HG03442 (cell line): ENCODE measurements around the gene RBM24.
"Not testable (repeated sequence)": the region's sequence is repeated elsewhere in the genome, so short reads cannot be mapped to it uniquely, and the experiment has no call there.

Source experiments
- ATAC-seq: cut with Tn5 transposase; IDR thresholded peaks from one replicate; pipeline ENCODE4 v1.9.1; 2021; ENCODE audit warnings: mild to moderate bottlenecking, moderate library complexity; ENCODE audit not compliant: unreplicated experiment

RBM24 gene

DNA sequence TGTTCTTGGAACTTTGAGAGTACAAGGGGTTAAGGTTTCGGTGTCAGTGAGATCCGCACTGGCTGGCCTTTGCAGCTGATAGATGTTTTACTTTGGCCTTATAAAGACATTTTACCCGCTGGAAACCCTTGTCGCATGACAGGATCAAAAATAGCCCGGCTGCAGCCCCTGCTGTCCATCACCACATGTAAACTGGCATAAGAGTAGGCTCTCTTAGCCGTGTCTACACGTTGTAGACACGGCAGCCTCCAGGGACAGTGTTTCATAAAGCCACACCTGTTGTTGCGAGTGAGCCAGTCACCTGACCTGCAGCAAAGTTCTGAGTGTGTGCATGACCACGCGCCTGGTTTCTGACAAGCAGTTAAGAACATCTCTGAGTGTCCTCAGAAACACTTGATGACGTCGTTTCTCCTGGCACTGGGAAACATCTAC lies 8.5 kb downstream of the RBM24 start:
- no peak for ATAC-seq

- no peak for ATAC-seq
These were observed 10.6 kb downstream of the RBM24 start for GRCh38 chr6:17291778-17292177.

- no peak for ATAC-seq
These were observed 11.5 kb downstream of the RBM24 start for GRCh38 chr6:17292600-17293133.

DNA sequence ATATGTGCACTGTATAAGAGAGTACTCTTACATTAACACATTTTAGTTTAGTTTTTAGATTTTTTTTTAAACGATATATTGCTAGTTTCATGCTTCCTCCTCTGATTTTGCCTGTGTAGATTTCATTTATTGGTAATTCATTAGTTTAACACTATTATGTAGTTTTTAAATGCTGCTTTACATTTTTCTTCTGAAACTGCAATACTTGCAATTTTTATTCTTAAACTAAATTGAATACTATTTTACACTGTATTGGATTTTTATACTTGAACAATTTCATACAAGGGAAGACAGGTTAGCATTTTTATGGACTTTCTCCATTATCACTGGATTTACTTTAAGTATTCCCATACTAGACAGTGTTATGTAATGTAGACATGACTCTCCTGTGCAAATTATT lies 12.2 kb downstream of the RBM24 start:
- ATAC-seq: no peak

DNA sequence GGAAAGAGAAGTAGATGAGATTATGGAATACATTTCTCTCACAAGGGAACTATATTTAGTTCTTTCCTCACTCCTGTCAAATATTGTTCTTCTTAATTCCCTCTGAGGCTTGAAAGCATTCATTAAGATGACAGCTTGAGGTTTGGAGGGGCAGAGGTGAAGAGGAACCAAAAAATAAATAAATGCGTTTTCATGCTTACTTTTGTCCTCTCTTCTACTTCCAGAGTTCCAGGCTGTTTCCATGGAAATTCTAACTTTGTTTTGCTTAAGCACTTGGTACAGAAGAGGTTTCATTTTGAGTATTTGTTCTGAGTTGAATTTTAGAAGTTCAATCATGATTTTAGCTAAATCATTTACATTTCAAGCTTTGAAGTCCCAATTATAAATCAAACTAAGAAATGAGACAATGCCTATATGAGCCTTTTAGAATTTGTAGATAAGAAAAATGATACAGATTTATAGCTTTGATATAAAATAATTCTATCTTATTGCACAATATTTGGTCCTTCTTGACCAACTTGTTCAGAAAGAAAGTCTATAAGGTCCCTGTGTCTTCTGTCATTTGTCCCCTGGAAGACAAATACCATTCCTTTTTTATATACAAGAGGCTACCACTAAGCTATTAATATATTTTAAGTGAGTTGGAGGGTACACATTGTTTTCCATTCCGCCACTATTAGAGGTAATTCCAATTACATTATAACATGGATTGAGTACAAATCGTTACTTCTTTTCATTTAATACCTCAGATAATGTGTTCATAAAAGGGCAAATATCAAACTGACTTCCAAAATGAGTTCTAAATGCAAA lies 16.3 kb downstream of the RBM24 start:
- no peak for ATAC-seq

GRCh38 chr6:17298257-17298656 lies 17.1 kb downstream of the RBM24 start:
- no peak for ATAC-seq

- ATAC-seq: no peak
These were observed 18.1 kb downstream of the RBM24 start for GRCh38 chr6:17299222-17299621.

GRCh38 chr6:17299750-17300149 lies 18.6 kb downstream of the RBM24 start:
- no peak for ATAC-seq

DNA sequence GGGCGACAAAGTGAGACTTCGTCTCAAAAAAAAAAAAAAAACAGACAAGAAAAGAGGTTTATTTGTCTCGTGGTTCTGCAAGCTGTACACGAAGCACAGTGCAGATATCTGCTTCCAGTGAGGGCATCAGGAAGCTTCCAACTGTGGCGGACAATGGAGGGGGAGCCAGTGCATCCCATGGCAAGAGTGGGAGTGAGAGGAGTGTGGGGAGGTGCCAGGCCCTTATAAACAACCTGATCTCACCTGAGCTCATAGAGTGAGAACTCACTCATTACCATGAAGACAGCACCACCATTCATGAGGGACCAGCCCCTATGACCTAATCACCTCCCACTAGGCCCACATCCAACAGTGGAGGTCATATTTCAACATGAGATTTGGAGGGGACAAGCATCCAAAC lies 19.5 kb downstream of the RBM24 start:
- no peak for ATAC-seq

- ATAC-seq: no peak
These were observed 22.3 kb downstream of the RBM24 start for GRCh38 chr6:17303444-17303843.

- ATAC-seq: no peak
These were observed 24.2 kb downstream of the RBM24 start for GRCh38 chr6:17305219-17306001.

- ATAC-seq: no peak
These were observed 30.6 kb downstream of the RBM24 start for GRCh38 chr6:17311595-17312311.

GRCh38 chr6:17313238-17313637 lies 32.1 kb downstream of the RBM24 start:
- ATAC-seq: not testable (repeated sequence)

DNA sequence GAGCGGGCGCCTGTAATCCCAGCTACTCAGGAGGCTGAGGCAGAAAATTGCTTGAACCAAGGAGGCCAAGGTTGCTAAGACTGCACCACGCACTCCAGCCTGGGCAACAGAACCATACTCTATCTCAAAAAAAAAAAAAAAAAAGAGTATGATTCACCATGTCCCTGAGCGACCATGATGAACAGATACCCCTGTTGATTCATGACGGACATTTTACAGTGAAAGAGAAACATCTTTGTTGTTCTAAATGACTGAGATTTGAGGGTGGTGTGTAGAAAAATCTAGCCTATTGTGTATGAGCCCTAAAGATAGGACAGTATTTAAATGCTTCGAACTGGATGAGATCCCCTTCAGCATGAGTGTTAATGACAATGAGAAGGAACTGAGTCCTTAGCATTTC lies 32.8 kb downstream of the RBM24 start:
- ATAC-seq: no peak

GRCh38 chr6:17315262-17315661 lies 34.1 kb downstream of the RBM24 start:
- no peak for ATAC-seq

GRCh38 chr6:17318435-17319165 lies 37.4 kb downstream of the RBM24 start:
- no peak for ATAC-seq

- ATAC-seq: not testable (repeated sequence)
These were observed 39.1 kb downstream of the RBM24 start for GRCh38 chr6:17320266-17320665.

GRCh38 chr6:17331238-17331637 lies 50.1 kb downstream of the RBM24 start:
- ATAC-seq: no peak

- ATAC-seq: no peak
These were observed 53.1 kb downstream of the RBM24 start for GRCh38 chr6:17334265-17334664.

DNA sequence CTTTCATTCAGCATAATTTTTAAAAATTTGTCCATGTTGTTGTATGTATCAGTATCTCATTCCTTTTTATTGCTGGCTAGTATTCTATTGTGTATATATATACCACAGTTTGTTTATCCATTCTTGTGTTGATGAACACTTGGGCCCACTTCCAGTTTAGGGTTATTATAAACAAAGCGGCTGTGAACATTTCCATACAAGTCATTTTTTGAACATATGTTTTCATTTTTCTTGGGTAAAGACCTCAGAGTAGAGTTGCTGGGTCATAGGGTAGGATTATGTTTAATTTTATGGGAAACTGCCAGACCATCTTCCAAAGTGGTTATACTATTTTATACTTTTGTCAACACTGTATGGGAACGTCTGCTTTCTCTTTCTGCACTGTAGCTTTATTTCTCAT lies 55.3 kb downstream of the RBM24 start:
- no peak for ATAC-seq

DNA sequence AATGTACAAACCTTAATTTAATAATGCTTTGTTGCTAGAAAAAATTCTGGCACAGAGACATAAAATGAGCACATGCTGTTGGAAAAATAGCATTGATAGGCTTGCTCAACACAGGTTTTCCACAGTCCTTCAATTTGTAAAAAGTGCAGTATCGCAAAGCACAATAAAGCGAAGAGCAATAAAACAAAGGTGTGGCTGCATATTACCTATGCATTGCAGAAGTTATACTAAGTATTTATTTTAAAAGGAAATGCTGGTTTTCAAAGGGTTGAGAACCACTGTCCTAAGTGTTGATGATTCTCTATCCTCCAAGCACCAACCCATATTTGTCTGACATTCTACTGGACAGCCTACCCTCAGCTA lies 58.1 kb downstream of the RBM24 start:
- ATAC-seq: no peak
